Measurements from ENCODE around the gene ALAS1. TPM values are rescaled to one million over a fixed set of nuclear protein-coding genes. Genes with fewer than 3 reads are reported as not detected.

The ALAS1 gene
- total RNA-seq, 4 donors from 2014 or later, result 30.0 to 50.8 (median 35.8) TPM

DNA sequence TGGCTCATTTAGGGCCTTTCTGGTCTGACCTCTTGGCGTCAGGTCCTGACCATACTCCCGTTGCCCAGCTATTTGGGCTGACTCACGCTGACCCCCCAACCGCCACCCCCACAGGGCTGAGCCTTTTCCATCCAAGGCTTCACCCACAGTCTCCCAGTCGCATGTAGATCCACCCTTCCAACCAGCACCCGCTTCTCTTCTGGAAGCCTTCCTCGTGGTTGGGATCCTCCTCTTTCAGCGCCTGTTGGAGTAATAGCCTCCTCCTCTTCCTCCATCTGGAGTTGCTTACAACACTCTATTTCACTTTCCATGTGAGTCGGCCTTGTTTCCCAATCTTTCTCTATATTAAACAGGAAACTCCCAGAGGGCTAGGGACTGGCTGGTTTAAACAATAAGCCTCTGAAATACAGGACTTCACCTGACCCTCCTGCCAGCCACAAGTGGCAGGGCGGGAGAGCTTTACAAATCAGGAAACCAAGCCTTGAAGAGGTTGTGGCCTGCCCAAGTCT is 2.1 kb upstream of the ALAS1 start:
- Histone ChIP-seq H3K27ac (peak overlapping the region in 3 of 4 donors; percentile 44 to 88 (median 79)), H3K4me1 (peaks cover 0 to 81% (median 25%) of the 10 kb centered on the region in 3 donors), H3K4me3 (no peak overlapping the region), H3K27me3 (no peaks in the 10 kb centered on the region), H3K9me3 (no peaks in the 10 kb centered on the region), H3K36me3 (peaks cover 0 to 16% of the 10 kb centered on the region in 2 donors)
- no peak for TF ChIP-seq POLR2A (IDR thresholded peaks at IDR 0.05)
- TF ChIP-seq, protein P1, sequence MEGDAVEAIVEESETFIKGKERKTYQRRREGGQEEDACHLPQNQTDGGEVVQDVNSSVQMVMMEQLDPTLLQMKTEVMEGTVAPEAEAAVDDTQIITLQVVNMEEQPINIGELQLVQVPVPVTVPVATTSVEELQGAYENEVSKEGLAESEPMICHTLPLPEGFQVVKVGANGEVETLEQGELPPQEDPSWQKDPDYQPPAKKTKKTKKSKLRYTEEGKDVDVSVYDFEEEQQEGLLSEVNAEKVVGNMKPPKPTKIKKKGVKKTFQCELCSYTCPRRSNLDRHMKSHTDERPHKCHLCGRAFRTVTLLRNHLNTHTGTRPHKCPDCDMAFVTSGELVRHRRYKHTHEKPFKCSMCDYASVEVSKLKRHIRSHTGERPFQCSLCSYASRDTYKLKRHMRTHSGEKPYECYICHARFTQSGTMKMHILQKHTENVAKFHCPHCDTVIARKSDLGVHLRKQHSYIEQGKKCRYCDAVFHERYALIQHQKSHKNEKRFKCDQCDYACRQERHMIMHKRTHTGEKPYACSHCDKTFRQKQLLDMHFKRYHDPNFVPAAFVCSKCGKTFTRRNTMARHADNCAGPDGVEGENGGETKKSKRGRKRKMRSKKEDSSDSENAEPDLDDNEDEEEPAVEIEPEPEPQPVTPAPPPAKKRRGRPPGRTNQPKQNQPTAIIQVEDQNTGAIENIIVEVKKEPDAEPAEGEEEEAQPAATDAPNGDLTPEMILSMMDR (IDR thresholded peaks at IDR 0.05), result no peak
- no peak for TF ChIP-seq EP300 (IDR thresholded peaks at IDR 0.05)
- TF ChIP-seq POLR2AphosphoS5 (IDR thresholded peaks at IDR 0.05), result no peak
- peak; percentile 54 for ATAC-seq
- whole genome bisulfite sequencing, 2 donors (ENCODE audit: low coverage in 1 of 2), result 64 to 67% methylated on average over 5 to 8 of the region's 10 CpGs

DNA sequence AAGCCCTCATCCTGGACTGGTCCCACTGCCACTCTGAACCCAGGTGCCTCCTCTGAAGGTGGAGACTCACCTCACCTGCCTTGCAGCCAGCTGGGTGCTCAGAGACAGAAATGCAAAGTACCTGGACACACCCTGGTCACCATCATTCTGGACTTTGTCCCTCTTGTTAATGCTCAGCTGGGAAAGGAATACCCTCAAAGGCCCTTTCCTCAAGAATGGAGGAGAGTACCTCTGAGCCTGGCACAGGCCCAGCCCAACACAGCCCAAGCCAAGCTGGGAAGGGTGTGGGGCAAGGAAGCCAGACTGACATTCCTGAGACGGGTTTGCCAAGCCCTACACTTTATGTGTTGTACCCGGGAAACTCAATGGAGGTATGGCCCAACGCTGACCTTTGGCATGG is 983 bp upstream of the ALAS1 start:
- Histone ChIP-seq H3K36me3 (peaks cover 0 to 24% of the 10 kb centered on the region in 2 donors), H3K27ac (peak overlapping the region in 3 of 4 donors; percentile 79 to 88 (median 81)), H3K27me3 (no peaks in the 10 kb centered on the region), H3K4me1 (peaks cover 0 to 81% (median 22%) of the 10 kb centered on the region in 3 donors), H3K9me3 (no peaks in the 10 kb centered on the region), H3K4me3 (peak overlapping the region in 1 of 2 donors; percentile 96)
- TF ChIP-seq POLR2AphosphoS5 (IDR thresholded peaks at IDR 0.05) (no peak), EP300 (IDR thresholded peaks at IDR 0.05) (no peak), POLR2A (IDR thresholded peaks at IDR 0.05) (no peak)
- TF ChIP-seq, protein P1 (IDR thresholded peaks at IDR 0.05), result no peak
- 34% methylated on average over 3 of the region's 3 CpGs; no CpG with 5 or more reads in 1 of the 2 donors for WGBS, 2 donors (ENCODE audit: low coverage in 1 of 2)
- no peak for ATAC-seq

DNA sequence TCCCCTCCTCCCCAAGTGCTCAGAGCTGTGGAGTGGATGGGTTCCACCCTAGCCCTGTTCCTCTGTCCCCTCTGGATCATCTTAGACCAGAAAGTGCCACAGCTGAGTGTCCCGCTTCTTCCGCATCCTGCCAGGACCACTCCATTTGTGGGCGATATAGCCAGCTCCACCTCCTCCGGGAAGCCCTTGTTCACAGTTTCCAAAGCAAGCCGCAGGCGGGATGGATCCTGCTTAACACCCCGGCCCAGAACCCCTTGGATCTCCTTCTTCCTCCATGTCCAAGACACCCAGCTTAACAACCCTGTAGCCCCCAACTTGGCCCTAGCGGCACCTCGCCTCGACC is 490 bp upstream of the ALAS1 start:
- Histone ChIP-seq H3K4me1 (peaks cover 0 to 86% (median 22%) of the 10 kb centered on the region in 3 donors), H3K27me3 (no peaks in the 10 kb centered on the region), H3K36me3 (peaks cover 0 to 29% of the 10 kb centered on the region in 2 donors), H3K9me3 (no peaks in the 10 kb centered on the region), H3K27ac (peak overlapping the region in 3 of 4 donors; percentile 79 to 88 (median 81)), H3K4me3 (peak overlapping the region; percentile 82 to 96)
- ATAC-seq, result peak; percentile 3
- TF ChIP-seq POLR2AphosphoS5 (IDR thresholded peaks at IDR 0.05) (no peak), POLR2A (IDR thresholded peaks at IDR 0.05) (no peak), EP300 (IDR thresholded peaks at IDR 0.05) (no peak)
- TF ChIP-seq, protein P1 (IDR thresholded peaks at IDR 0.05), result no peak
- 42 to 80% methylated on average over 1 to 4 of the region's 10 CpGs for WGBS, 2 donors (ENCODE audit: low coverage in 1 of 2)

DNA sequence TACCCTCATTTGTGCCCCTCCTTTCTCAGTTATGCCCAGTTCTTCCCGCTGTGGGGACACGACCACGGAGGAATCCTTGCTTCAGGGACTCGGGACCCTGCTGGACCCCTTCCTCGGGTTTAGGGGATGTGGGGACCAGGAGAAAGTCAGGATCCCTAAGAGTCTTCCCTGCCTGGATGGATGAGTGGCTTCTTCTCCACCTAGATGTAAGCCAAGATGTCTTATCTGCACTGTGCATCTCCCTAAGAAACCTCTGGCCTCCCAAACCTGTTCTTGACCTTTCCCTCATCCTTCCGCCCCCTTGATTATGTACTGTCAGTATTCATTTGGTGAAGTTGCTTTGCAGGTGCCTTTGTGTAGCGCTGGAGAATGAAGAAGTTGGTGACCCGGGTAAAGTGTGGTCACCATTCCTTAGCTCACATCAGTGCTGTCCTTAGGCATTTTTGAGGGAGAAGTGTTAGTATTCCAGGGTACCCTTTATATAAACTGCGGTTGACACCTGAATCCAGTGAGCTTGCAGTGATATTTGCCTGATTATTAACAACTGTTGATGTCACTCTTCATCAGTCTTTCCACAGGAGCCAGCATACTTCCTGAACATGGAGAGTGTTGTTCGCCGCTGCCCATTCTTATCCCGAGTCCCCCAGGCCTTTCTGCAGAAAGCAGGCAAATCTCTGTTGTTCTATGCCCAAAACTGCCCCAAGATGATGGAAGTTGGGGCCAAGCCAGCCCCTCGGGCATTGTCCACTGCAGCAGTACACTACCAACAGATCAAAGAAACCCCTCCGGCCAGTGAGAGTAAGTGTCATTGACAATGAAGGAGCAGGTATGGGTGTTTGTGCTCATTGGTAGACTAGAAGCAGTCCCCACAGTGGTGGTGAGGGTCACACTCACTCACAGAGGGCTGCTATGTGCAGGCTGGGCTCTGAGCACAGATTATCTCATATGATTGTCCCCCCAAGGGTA is 966 bp downstream of the ALAS1 start:
- Histone ChIP-seq H3K27me3 (no peaks in the 10 kb centered on the region), H3K9me3 (no peaks in the 10 kb centered on the region), H3K4me3 (peak overlapping the region; percentile 82 to 96), H3K4me1 (peaks cover 0 to 83% (median 22%) of the 10 kb centered on the region in 3 donors), H3K27ac (peak overlapping the region in 3 of 4 donors; percentile 79 to 88 (median 81)), H3K36me3 (peaks cover 0 to 44% of the 10 kb centered on the region in 2 donors)
- no peak for ATAC-seq
- TF ChIP-seq, protein P1 (IDR thresholded peaks at IDR 0.05), result no peak
- TF ChIP-seq POLR2AphosphoS5 (IDR thresholded peaks at IDR 0.05), result no peak
- TF ChIP-seq POLR2A (IDR thresholded peaks at IDR 0.05), result no peak
- TF ChIP-seq EP300 (IDR thresholded peaks at IDR 0.05), result no peak
- WGBS, 2 donors (ENCODE audit: low coverage in 1 of 2), result 29 to 55% methylated on average over 3 to 5 of the region's 14 CpGs

Measured in gastroesophageal sphincter (tissue), 4 donors.